H1 (cell line): ENCODE measurements around the gene ZFP64. TPM values are rescaled to one million over a fixed set of nuclear protein-coding genes. Genes with fewer than 3 reads are reported as not detected.

Experiments
- CTCF ChIA-PET: fragments of 300-600 bp; sonication (Branson Sonifier 250); formaldehyde crosslinking; loops from one replicate; lab custom pipeline; 2021; ENCODE audit not compliant: partially characterized antibody; lab: Charles Lee
- POLR2A ChIA-PET: fragments of 300-600 bp; sonication (Branson Sonifier 250); formaldehyde crosslinking; loops from one replicate; lab custom pipeline; 2021; ENCODE audit warnings: inconsistent platforms; ENCODE audit not compliant: partially characterized antibody; lab: Charles Lee
- DNase-seq, 2 experiments: peaks; one replicate each; pipeline versions ENCODE4 v3.0.0 to v3.0.0-alpha.2; 2010 to 2022; ENCODE audit warnings: low spot score in 2 of 2, low read depth in 1 of 2, mixed read lengths in 1 of 2
- FAIRE-seq: peaks from 2 replicates; lab custom pipeline; 2011; peaks lifted over from hg19 to GRCh38; lab: Jason Lieb, UNC
- H2AFZ ChIP-seq: 2 replicates; pipeline ENCODE4 v1.8.1; 2012; ENCODE audit warnings: low read length, inconsistent platforms
- H2AK5ac ChIP-seq: 2 replicates; pipeline ENCODE4 v1.6.1; 2013; ENCODE audit warnings: low read depth, low read length
- H2BK120ac ChIP-seq: replicated peaks from 2 replicates; pipeline ENCODE3; 2013; ENCODE audit warnings: low read depth, low read length, inconsistent platforms
- H2BK12ac ChIP-seq: 2 replicates; pipeline ENCODE4 v1.6.1; 2013; ENCODE audit warnings: low read depth, low read length
- H2BK15ac ChIP-seq: 2 replicates; pipeline ENCODE4 v1.6.1; 2013; ENCODE audit warnings: low read length
- H2BK20ac ChIP-seq: 2 replicates; pipeline ENCODE4 v1.6.1; 2013; ENCODE audit warnings: low read length
- H2BK5ac ChIP-seq: 2 replicates; pipeline ENCODE4 v1.6.1; 2013; ENCODE audit warnings: low read depth, low read length
- H3K14ac ChIP-seq: 2 replicates; pipeline ENCODE4 v1.6.1; 2013; ENCODE audit warnings: inconsistent platforms; ENCODE audit not compliant: insufficient read length
- H3K18ac ChIP-seq: 2 replicates; pipeline ENCODE4 v1.6.1; 2013; ENCODE audit warnings: low read length; ENCODE audit errors: extremely low read depth
- H3K23ac ChIP-seq: 2 replicates; pipeline ENCODE4 v1.6.1; 2013; ENCODE audit warnings: inconsistent platforms; ENCODE audit not compliant: insufficient read length
- H3K23me2 ChIP-seq: 2 replicates; pipeline ENCODE4 v1.6.1; 2013; ENCODE audit warnings: low read depth, low read length
- H3K27ac ChIP-seq: 2 replicates; pipeline ENCODE4 v1.6.1; 2011; ENCODE audit warnings: low read depth, low read length, inconsistent platforms
- H3K27me3 ChIP-seq, 4 experiments: replicated peaks in 1 of 4; 1 replicate in 1 of 4; 2 replicates in 3 of 4; pipeline versions ENCODE4 v1.6.1 to v1.8.1; 2011 to 2013; ENCODE audit warnings: low read length in 3 of 4, mild to moderate bottlenecking in 3 of 4, inconsistent platforms in 2 of 4, mixed read lengths in 2 of 4, moderate library complexity in 1 of 4; ENCODE audit not compliant: control insufficient read depth in 3 of 4, insufficient read depth in 3 of 4; ENCODE audit errors: extremely low read depth in 1 of 4
- H3K36me3 ChIP-seq, 4 experiments: 2 replicates each; pipeline versions ENCODE4 v1.6.1 to v1.8.1; 2011 to 2013; ENCODE audit warnings: mild to moderate bottlenecking in 4 of 4, low read length in 3 of 4, moderate library complexity in 2 of 4, control low read depth in 1 of 4, inconsistent platforms in 1 of 4; ENCODE audit not compliant: insufficient read depth in 4 of 4, control insufficient read depth in 2 of 4
- H3K4ac ChIP-seq: replicated peaks from 2 replicates; pipeline ENCODE3; 2013; ENCODE audit warnings: low read length, low read depth, mixed read lengths, inconsistent platforms; ENCODE audit not compliant: insufficient read length
- H3K4me1 ChIP-seq, 4 experiments: replicated peaks in 1 of 4; 1 replicate in 1 of 4; 2 replicates in 3 of 4; pipeline versions ENCODE4 v1.6.1 to v1.8.1; 2011 to 2013; ENCODE audit warnings: low read length in 3 of 4, inconsistent platforms in 2 of 4, mixed read lengths in 1 of 4; ENCODE audit not compliant: insufficient read depth in 4 of 4, control insufficient read depth in 3 of 4
- H3K4me2 ChIP-seq, 2 experiments: 2 replicates each; pipeline versions ENCODE4 v1.6.1 to v1.8.1; 2011 to 2013; ENCODE audit warnings: low read depth in 2 of 2, low read length in 2 of 2, control low read depth in 1 of 2, inconsistent platforms in 1 of 2, mild to moderate bottlenecking in 1 of 2; ENCODE audit not compliant: insufficient read depth in 1 of 2
- H3K4me3 ChIP-seq, 4 experiments: fragments of 200-600, 300-600 bp in 1 of 4; sonication (generic), shearing (Covaris generic), sonication (Bioruptor Twin) in 1 of 4; 2 replicates each; pipeline versions ENCODE4 v1.5.1 to v1.8.1; 2011 to 2016; ENCODE audit warnings: low read length in 4 of 4, low read depth in 3 of 4, control low read depth in 2 of 4, inconsistent platforms in 2 of 4, mild to moderate bottlenecking in 2 of 4, mixed read lengths in 1 of 4, moderate library complexity in 1 of 4; ENCODE audit not compliant: insufficient read depth in 2 of 4; ENCODE audit errors: extremely low read depth in 1 of 4
- H3K56ac ChIP-seq: replicated peaks from 2 replicates; pipeline ENCODE3; 2013; ENCODE audit warnings: low read depth, mild to moderate bottlenecking, mixed read lengths, low read length, inconsistent platforms; ENCODE audit not compliant: insufficient read length
- H3K79me1 ChIP-seq: 2 replicates; pipeline ENCODE4 v1.6.1; 2013; ENCODE audit warnings: low read depth, low read length, control low read depth
- H3K79me2 ChIP-seq, 2 experiments: 2 replicates each; pipeline versions ENCODE4 v1.6.1 to v1.8.1; 2012 to 2013; ENCODE audit warnings: low read length in 2 of 2, mild to moderate bottlenecking in 2 of 2, inconsistent platforms in 1 of 2; ENCODE audit not compliant: insufficient read depth in 2 of 2, control insufficient read depth in 1 of 2
- H3K9ac ChIP-seq, 4 experiments: replicated peaks in 1 of 4; 1 replicate in 1 of 4; 2 replicates in 3 of 4; pipeline versions ENCODE4 v1.6.1 to v1.8.1; 2011 to 2013; ENCODE audit warnings: low read depth in 3 of 4, low read length in 3 of 4, control low read depth in 2 of 4, mild to moderate bottlenecking in 2 of 4, moderate library complexity in 2 of 4, inconsistent platforms in 1 of 4; ENCODE audit errors: extremely low read depth in 1 of 4
- H3K9me3 ChIP-seq, 2 experiments: 2 replicates each; pipeline versions ENCODE4 v1.6.1 to v1.8.1; 2012 to 2013; ENCODE audit warnings: mild to moderate bottlenecking in 2 of 2, moderate library complexity in 2 of 2, control low read depth in 1 of 2, inconsistent platforms in 1 of 2, low read depth in 1 of 2, low read length in 1 of 2, mixed read lengths in 1 of 2; ENCODE audit not compliant: insufficient read depth in 2 of 2
- H4K20me1 ChIP-seq, 2 experiments: replicated peaks in 1 of 2; 2 replicates each; pipeline versions ENCODE3 to v1.8.1; 2011 to 2013; ENCODE audit warnings: inconsistent platforms in 2 of 2, low read length in 2 of 2, mild to moderate bottlenecking in 1 of 2; ENCODE audit not compliant: insufficient read depth in 2 of 2, control insufficient read depth in 1 of 2
- H4K5ac ChIP-seq: 2 replicates; pipeline ENCODE4 v1.6.1; 2013; ENCODE audit warnings: low read length, low read depth, mixed read lengths, inconsistent platforms; ENCODE audit not compliant: insufficient read length
- H4K8ac ChIP-seq: 2 replicates; pipeline ENCODE4 v1.8.0; 2013; ENCODE audit warnings: mild to moderate bottlenecking, moderate library complexity, low read length, inconsistent platforms; ENCODE audit not compliant: insufficient read depth; ENCODE audit errors: extremely low read depth
- H4K91ac ChIP-seq: replicated peaks from 2 replicates; pipeline ENCODE3; 2013; ENCODE audit warnings: low read length, mixed read lengths, inconsistent platforms; ENCODE audit not compliant: insufficient read length
- ASH2L ChIP-seq: fragments of 200-600, 300-600 bp; sonication (generic); IDR thresholded peaks from one replicate; pipeline ENCODE4 v1.7.1; 2017; ENCODE audit warnings: low read length
- BRCA1 ChIP-seq: IDR thresholded peaks from 2 replicates; pipeline ENCODE4 v1.6.1; 2012; ENCODE audit warnings: low read depth, low read length, improper control_type of control experiment
- CREB1 ChIP-seq: IDR thresholded peaks from 2 replicates; pipeline ENCODE4 v1.6.1; 2012; ENCODE audit warnings: inconsistent platforms
- CTBP2 ChIP-seq: IDR thresholded peaks from 2 replicates; pipeline ENCODE4 v1.7.0; 2011; ENCODE audit warnings: borderline replicate concordance, mild to moderate bottlenecking, moderate library complexity, mixed read lengths, low read length; ENCODE audit not compliant: insufficient read depth, insufficient read length
- NANOG ChIP-seq: IDR thresholded peaks from 2 replicates; pipeline ENCODE4 v1.6.1; 2011; ENCODE audit warnings: low read length, low read depth, mild to moderate bottlenecking, inconsistent platforms; ENCODE audit not compliant: insufficient read depth, poor library complexity, severe bottlenecking
- RFX5 ChIP-seq: IDR thresholded peaks from 2 replicates; pipeline ENCODE4 v1.6.1; 2011; ENCODE audit warnings: low read depth, low read length, improper control_type of control experiment, borderline replicate concordance
- TEAD4 ChIP-seq: IDR thresholded peaks from 2 replicates; pipeline ENCODE4 v1.6.1; 2012; ENCODE audit warnings: low read depth, low read length, inconsistent platforms, mixed read lengths
- YY1 ChIP-seq: IDR thresholded peaks from 2 replicates; pipeline ENCODE4 v1.6.1; 2011; ENCODE audit warnings: low read depth, mild to moderate bottlenecking, low read length
- WGBS, 2 experiments: shearing (Covaris generic) in 1 of 2; methylation state at CpG; one replicate each; pipeline versions ENCODE4 v1.1.6 to v1.1.7; 2013 to 2015; ENCODE audit warnings: low lambda C conversion rate in 2 of 2, mixed read lengths in 2 of 2, inconsistent platforms in 1 of 2, low coverage in 1 of 2, missing lambda C conversion rate in 1 of 2; ENCODE audit not compliant: insufficient replicate concordance in 2 of 2, insufficient coverage in 1 of 2, insufficient read length in 1 of 2; ENCODE audit errors: extremely low coverage in 1 of 2, missing lambda C conversion rate in 1 of 2; 5-methylcytosine and 5-hydroxymethylcytosine counted together
- polyA plus RNA-seq, 7 experiments: library from polyadenylated mRNA; depleted of rRNA in 3 of 7; stranded (reverse) in 5 of 7; unstranded in 2 of 7; fragments of >200 nt in 5 of 7; fragments of 200-250 nt in 2 of 7; gene quantifications; 1 replicate in 5 of 7; 2 replicates in 1 of 7; 4 replicates in 1 of 7; pipeline versions ENCODE4 v1.2.1 to v1.2.3, GENCODE V29; 2011 to 2013; ENCODE audit warnings: missing spikeins in 2 of 7, mixed read lengths in 2 of 7
- total RNA-seq: library from RNA; stranded (reverse); fragmentation: NEBNext Ultra II Directional; extraction: Animal tissue kit (Norgen Biotek cat#: 25700); gene quantifications from 2 replicates; pipeline ENCODE4 v1.2.1, GENCODE V29; 2021

Gene ZFP64
- total and polyA plus RNA-seq, 2 of the 8 experiments (the other 6 are each of a cell fraction or from before 2014, with no cell fraction given), result 25.3 to 43.7 TPM

- CTCF ChIA-PET, result no interaction called here
- no peak overlapping the region for H4K8ac ChIP-seq
- no peak overlapping the region for H3K4me2 ChIP-seq
Observed at GRCh38 chr20:52180180-52180840, 11.3 kb downstream of the ZFP64 start.

More at GRCh38 chr20:52180180-52180840, 11.3 kb downstream of the ZFP64 start:
- Histone ChIP-seq H3K14ac (no peak overlapping the region), H3K27ac (no peak overlapping the region), H3K4ac (no peak overlapping the region), H3K4me1 (no peaks in the 10 kb centered on the region; a peak in 1 of 7 replicates), H3K23ac (no peak overlapping the region), H2BK5ac (no peak overlapping the region), H2BK120ac (no peak overlapping the region), H2AK5ac (no peak overlapping the region), H2BK20ac (no peak overlapping the region), H3K4me3 (no peak overlapping the region), H3K9ac (no peak overlapping the region), H3K36me3 (peaks cover 0 to 15% (median 4%) of the 10 kb centered on the region in 4 experiments; a peak in 5 of 8 replicates), H4K91ac (no peak overlapping the region), H3K27me3 (no peaks in the 10 kb centered on the region), H3K9me3 (no peaks in the 10 kb centered on the region), H3K23me2 (no peaks in the 10 kb centered on the region), H3K79me2 (no peaks in the 10 kb centered on the region), H3K18ac (no peak overlapping the region), H4K5ac (no peak overlapping the region), H4K20me1 (peaks cover 0 to 3% of the 10 kb centered on the region in 2 experiments), H2BK12ac (no peak overlapping the region), H3K79me1 (no peaks in the 10 kb centered on the region; the same call in 1 of the 2 replicates), H3K56ac (no peak overlapping the region), H2AFZ (no peak overlapping the region), H2BK15ac (no peak overlapping the region)
- FAIRE-seq, result no peak
- TF ChIP-seq NANOG (no peak), BRCA1 (no peak), CTBP2 (no peak), YY1 (no peak), ASH2L (no peak), RFX5 (no peak), TEAD4 (no peak), CREB1 (no peak)
- 95% methylated on average over 5 of the region's 5 CpGs; no CpG with 5 or more reads in 1 of the 2 experiments for WGBS, 2 experiments
- POLR2A ChIA-PET, result interaction anchor here (1.3 to 1.6 kb wide), 3 partner anchors 9 to 20 kb away, joined by 3 to 5 read pairs (median 5); no protein-coding TSS in a partner anchor
- no peak for DNase-seq
